ENCODE measurements around the gene HAUS5.
A peak's percentile ranks its signal among the peaks of the same experiment; 100 is the strongest.
"Not testable (repeated sequence)": the region's sequence is repeated elsewhere in the genome, so short reads cannot be mapped to it uniquely, and the experiment has no call there.

The HAUS5 gene

GRCh38 chr19:35643255-35644205, 31.0 kb downstream of the HAUS5 start:
- peak; percentile 91 for DNase-seq

- peak; percentile 99 for DNase-seq
Measured at GRCh38 chr19:35644206-35644986, 31.9 kb downstream of the HAUS5 start.

GRCh38 chr19:35644987-35645679, 32.6 kb downstream of the HAUS5 start:
- DNase-seq, result peak; percentile 94

GRCh38 chr19:35645680-35646511, 33.4 kb downstream of the HAUS5 start:
- DNase-seq, result no peak

- DNase-seq, result peak; percentile 100
Measured at GRCh38 chr19:35648017-35648961, 35.8 kb downstream of the HAUS5 start, which contains the start of gene COX6B1. Gene COX6B1 (plus strand): TSS chr19:35648323. CDS start chr19:35651244, 2,921 bp downstream.

GRCh38 chr19:35650581-35650980, 38.0 kb downstream of the HAUS5 start:
- DNase-seq, result peak; percentile 40

GRCh38 chr19:35654828-35655227, 42.3 kb downstream of the HAUS5 start:
- DNase-seq, result not testable (repeated sequence)

- no peak for DNase-seq
Measured at GRCh38 chr19:35655600-35655999, 43.1 kb downstream of the HAUS5 start.

GRCh38 chr19:35656700-35657099, 44.2 kb downstream of the HAUS5 start:
- DNase-seq, result no peak

- peak; percentile 36 for DNase-seq
Measured at GRCh38 chr19:35657904-35658700, 45.6 kb downstream of the HAUS5 start.

- DNase-seq, result no peak
Measured at GRCh38 chr19:35661995-35662340, 49.4 kb downstream of the HAUS5 start.

GRCh38 chr19:35663981-35664380, 51.4 kb downstream of the HAUS5 start:
- no peak for DNase-seq

- no peak for DNase-seq
Measured at GRCh38 chr19:35665157-35665556, 52.6 kb downstream of the HAUS5 start.

- DNase-seq, result no peak
Measured at GRCh38 chr19:35665604-35666003, 53.1 kb downstream of the HAUS5 start.

GRCh38 chr19:35666251-35666913, 53.8 kb downstream of the HAUS5 start, which contains the start of gene UPK1A:
Gene UPK1A (plus strand): TSS chr19:35666517. CDS start chr19:35666813, 296 bp downstream.
- no peak for DNase-seq

GRCh38 chr19:35669566-35669965, 57.0 kb downstream of the HAUS5 start:
- DNase-seq, result no peak

GRCh38 chr19:35669974-35670373, 57.4 kb downstream of the HAUS5 start:
- DNase-seq, result no peak

- DNase-seq, result no peak
Measured at GRCh38 chr19:35670686-35671085, 58.2 kb downstream of the HAUS5 start.

GRCh38 chr19:35671818-35672217, 59.3 kb downstream of the HAUS5 start:
- peak; percentile 88 for DNase-seq
